Astrocyte of the hippocampus (primary cell): Measurements from ENCODE around the gene USHBP1.

Experiments used
- DNase-seq: peaks from one replicate; pipeline ENCODE4 v3.0.0; 2011; ENCODE audit warnings: low read depth, low spot score

The USHBP1 gene

DNA sequence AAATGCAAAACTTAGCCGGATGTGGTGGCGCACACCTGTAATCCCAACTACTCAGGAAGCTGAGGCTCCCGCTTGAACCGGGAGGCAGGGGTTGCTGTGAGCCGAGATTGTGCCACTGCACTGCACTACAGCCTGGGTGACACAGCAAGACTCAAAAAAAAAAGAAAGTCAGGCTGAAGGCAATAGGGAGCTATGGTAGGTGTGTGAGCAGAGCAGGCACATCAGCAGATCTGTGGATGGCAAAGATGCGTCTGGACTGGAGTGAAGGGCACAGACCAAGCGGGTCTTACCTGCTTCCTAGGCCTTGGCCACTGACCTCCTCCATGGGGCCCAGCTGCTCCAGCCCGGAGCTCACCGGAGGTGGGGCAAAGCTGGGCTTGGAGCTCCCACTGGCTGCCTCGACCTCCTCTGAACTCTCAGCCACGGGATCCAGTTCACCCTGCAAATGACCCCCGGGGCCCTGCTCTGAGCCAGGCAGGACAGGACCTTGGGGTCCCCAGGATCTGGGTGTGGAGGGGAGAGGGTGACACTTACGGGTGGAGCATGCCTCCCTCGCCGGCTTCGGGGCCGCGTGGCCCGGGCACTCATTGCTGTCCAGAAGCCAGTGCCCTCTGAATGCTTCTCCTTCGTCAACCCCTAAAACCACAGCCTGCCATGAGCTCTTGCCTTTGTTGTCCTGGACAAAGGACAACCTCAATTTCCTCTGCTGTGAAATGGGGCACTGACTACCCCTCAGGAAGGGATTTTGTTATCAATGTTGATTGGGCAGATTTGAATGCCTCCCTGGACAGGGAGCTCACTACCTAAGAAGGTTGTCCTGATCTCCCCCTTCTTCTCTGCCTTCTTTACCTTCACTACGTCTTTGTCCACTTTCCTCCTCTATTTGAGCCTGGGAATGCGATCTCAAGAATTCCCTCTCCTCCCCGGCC lies 569 bp downstream of the USHBP1 start:
- DNase-seq = no peak

DNA sequence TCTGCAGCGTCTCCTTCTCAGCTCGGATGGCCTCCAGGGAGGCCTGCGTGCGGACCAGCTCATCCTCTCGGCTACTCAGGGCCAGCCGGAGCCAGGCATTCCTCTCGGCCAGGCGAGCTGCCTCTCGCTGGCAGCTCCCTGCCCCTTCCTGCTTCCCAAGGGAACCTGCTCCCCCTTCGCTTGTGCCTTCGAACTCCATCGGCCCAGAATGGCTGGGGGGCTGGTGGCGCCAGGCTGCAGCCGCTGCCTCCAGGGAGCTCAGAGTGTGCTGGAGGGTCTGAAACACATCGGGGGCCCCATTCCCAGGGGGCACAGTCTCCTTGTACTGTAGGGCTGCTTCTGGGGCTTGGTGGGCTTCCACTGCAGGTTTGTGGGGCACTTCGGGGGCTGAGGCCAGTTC lies 2.0 kb downstream of the USHBP1 start:
- DNase-seq = no peak

DNA sequence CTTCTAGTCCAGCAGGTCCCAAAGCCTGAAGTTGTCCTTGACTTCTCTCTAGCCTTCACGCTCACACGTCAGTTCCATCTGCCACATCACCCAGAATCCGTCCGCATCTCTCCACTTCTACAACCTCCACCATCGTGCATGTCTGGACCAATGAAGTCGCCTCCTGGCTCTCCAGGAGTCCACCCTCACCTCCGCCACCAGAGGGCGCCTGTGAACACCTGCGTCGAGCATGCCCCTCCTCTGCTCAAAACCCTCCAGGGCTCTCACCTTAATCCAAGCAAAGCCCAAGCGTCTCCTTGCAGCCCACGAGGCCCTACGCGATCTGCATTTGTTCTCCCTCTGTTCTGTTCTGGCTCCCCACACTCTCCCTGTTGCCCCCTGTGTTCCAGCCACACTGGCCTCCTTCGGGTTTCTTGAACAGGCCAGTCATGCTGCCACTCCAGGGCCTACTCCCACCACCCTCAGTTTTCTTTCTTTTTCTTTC lies 3.7 kb downstream of the USHBP1 start:
- peak; percentile 72 for DNase-seq

DNA sequence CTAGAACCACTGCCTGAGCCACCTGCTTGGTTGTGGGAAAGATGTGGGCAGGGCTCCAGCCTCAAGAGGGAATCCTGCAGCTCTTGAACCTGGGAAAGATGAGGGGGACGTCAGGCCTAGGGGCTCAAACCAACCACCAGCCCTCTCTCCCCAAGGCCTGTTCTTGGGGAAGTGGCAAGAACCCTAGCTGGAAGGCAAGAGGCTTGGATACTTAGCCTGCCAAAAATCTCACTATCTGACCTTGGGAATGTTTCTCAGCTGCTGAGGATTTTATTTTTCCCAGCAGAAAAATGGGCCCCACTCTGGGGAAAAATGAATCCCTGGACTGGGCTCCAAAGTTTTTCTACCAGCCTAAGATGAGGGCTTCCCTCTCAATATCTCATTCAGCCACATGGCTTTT lies 4.6 kb downstream of the USHBP1 start:
- DNase-seq = no peak

DNA sequence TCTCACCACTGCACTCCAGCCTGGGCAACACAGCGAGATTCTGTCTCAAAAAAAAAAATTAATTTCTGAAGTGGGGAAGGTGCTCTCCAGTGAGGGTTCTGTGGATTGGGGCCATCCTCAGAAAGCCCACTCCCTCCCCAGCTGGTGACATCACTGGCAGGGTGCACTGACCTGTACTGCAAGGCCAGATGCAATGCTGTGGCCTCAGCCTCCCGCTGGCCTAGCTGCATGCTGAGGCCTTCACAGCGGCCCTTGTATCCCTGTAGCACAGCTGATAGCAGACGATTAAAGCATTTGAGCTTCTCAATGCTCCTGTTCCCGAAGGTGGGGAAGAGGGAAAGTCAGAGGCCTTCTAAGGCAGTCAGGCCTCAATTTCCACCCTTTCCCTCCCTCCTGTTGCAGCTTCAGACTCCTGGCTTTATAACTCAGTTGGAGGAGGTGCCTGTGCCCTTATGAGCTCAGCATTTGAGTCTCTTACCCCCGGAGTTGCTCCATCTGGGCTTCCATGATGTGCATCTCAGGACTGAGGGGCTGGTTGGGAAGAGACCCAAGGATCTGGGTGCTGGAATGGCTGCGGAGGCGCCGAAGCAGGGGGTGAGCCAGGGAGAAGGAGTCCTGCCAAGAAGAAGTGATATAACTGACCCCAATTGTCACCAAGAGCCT lies 5.3 kb downstream of the USHBP1 start:
- DNase-seq = peak; percentile 60

DNA sequence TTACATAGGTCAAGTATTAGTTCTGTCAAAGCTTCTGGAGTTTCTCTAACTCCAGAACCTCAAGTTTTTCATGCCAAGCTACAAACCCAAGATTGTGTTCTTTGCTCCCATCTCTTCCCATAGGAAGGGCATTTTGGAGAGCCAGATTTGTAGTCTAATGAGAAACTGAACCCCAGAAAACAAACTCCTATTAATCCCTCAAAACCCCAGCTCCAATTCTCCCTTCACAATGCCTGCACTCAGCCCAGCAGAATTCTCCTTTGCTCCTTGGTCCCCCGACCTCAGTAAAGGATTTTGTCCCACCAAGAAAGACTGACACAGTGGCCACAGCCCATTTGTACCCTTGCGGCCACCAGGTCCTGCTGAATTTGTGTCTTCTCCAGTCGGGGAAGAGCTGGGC lies 8.4 kb downstream of the USHBP1 start:
- DNase-seq = no peak

DNA sequence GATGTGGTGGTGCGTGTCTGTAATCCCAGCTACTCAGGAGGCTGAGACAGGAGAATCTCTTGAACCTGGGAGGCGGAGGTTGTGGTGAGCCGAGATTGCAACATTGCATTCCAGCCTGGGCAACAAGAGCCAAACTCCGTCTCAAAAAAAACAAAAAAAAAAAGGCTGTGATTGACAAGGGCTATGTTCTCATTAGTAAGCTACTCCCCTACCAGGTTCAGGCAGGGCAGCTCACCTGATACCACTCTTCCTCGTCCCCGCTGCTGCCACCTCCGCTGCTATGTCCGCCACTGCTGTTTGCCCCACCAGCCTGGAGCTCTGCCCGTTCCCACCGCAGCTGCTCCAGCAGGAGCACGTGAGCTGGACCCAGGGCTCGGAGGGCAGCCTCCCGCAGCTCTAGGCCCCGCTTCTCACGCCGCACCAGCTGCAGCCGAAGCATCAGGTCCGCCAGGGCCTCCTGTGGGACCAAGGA lies 9.4 kb downstream of the USHBP1 start:
- DNase-seq = peak; percentile 32

DNA sequence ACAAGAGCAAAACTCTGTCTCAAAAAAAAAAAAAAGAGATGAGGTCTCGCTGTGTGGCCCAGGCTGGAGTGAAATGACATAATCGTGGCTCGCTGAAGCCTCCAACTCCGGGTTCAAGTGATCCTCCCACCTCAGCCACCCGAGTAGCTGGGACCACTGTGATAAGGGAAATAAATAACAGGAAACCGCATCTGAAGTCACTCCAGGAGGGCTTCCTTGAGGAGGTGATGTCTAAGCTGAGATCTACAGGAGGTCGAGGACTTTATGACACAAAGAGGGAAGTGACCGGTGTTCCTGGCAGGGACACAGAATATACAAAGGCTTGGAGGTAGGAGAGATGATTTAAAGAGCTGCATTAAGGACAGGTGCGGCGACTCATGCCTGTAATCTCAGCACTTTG lies 9.9 kb downstream of the USHBP1 start:
- DNase-seq = no peak

DNA sequence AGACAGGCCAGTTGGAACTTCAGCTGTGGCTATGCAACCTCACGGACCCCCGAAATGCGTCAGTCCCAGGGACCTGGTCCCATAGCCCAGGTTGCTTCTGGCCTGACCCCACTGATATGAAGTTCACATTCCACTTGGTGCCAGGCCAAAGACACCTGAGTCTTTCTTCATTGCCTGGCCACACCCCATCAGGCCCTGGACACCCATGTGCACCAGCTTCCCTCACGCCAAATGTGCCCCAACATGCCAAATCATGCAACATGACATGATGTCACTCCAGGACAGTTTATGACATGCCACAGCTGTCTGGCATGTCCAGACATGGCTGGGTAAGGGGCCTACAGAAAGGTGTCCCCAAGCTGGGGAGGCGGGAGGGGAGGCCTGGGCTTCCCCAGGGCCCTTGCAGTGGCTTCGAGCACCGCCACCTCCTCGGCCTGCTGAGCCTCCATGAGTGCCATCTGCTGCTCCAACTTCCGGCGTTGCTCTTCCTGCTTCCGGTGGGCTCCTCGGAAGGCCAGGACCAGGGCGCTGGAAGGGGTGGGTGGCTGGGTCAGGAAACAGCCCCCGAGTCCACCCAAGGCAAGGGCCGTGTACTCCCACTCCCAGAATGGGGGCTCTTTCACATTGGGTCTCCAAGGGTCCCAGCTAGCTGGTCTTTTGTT lies 14.5 kb downstream of the USHBP1 start:
- no peak for DNase-seq

DNA sequence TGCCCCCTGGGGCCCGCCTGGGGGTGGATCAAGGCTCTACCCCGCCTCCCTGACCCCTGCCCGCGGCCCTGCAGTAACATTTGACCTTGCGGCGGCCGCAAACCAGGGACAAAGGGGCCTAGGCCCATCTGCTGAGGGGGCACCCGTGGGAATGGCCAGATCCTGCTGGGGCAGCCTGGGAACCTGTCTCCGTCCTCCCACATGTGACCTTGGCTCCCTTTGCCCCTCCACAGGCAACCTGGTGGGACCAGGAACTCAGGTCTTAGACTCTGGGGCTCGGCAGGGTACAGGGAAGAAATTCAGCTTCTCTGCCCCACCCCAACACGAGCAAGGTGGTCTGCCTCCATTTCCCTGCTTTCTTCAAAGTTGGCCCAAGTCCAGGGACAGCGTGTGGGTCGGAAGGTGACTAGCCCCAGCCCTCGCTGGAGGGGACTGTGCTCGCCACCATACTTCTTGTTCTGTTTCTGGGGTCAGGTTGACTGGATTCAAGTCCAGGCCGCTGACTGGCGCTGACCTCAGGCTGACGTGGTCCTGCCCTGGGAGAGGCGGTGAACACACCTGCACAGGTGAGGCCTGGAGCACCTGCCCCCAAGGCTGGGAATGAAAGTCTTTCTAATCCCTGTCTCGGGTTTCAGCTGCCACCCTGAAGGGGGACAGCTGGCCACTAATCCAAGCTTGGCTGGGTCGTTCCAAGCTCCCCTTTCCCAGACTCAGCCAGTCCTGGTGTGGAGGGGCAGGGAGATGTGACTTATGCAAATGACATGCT lies 16.4 kb downstream of the USHBP1 start:
- no peak for DNase-seq

DNA sequence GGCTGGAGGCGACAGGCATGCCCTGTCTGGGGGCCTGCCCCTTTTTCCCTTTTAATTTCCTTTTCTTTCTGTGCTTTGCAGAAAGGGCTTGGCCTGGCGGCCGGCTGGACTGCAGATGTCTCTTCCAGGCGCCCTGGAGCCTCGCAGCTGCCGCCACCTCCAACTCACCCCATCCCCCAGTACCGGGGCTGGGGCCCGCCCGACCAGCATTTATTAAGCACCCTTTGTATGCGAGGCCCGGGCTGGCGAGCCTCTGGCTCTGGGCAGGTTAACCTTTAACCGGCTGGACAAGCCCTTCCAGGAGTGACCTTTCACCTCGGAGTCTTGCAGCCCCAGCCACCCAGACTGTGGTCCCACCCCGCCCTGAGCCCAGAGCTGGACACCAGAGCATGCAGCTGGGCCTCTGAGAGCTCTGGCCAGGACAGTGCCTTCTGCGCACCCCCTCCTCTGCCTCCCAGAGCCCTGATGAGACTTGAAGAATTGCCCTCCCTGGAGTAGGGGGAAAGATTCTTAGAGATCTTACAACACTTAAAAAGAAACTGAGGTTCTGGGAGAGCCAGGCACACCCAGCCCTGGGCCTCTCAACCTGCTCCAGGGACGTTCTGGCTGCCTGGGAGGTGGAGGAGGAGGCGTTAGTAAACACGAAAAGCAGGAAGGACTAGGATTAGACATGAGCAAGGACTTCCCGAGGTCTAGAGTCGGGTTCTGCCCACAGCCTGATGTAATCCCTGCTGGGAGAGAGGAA lies 17.7 kb downstream of the USHBP1 start:
- no peak for DNase-seq

DNA sequence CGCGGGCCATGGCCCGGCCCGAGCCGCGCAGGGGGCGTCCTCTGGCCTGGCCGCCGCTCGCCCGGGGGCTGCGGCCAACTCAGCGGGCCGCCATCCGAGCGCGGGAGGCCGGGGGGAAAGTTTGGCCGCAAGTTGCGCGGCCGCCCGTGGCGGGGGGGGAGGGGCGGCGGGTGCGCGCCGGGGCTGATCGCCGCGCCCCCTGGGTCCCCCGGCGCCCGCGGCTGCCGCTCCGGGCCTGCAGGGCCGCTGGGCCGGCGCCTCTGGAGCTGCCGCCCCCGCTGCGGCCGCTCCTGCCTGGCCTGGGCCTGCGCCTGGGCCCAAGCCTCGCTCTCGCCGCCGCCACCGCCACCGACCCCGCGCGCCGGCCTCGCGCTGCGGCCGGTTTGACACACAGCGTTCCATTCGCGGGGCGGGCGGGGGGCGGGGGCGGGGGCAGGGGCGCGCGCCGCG lies 19.0 kb downstream of the USHBP1 start, which contains the start of gene NR2F6:
NR2F6 (minus strand) TSS at position 385 of the 450 bp plus-strand sequence. CDS start 699 bp downstream, outside the sequence.
- no peak for DNase-seq

DNA sequence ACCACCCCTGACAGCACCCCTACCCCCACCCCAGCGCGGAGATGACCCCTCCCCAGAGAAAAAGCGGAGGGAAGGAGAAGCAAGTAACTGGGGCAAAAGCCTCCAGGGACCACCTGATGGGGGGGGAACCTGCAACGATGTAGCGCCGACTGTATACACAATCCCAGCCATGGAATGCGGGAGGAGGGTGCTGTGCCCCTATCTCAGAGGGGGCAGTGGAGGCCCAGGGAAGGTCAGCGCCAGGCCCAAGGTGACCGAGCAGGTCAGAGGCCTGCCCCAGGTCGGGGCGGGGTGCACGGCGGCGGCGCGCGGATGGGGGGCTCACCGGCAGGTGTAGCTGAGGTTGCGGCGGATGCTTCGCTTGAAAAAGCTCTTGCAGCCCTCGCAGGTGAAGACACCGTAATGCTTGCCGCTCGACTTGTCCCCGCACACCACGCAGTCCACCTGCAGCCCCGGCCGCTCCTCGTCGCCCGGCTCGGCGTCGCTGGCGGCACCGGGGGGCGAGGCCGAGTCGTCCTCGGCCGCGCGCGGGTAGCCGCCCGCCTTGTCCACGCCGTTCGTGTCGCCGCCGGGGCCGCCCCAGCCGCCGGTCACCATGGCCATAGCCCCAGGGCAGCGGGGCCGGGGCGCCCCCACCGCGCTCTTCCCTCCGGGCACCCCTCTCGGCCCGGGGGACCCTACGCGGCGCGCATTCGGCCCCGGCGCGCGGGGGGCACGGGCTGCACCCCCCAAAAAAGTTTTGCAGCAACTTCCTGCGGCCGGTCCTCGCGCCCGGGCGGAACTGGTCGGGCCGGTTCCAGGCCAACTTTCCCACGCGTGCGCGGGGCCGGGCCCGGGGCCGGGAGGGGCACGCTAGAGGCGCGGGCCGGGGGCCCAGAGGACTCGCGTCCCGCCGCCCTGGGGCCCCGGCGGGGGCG lies 19.7 kb downstream of the USHBP1 start:
- peak; percentile 32 for DNase-seq

DNA sequence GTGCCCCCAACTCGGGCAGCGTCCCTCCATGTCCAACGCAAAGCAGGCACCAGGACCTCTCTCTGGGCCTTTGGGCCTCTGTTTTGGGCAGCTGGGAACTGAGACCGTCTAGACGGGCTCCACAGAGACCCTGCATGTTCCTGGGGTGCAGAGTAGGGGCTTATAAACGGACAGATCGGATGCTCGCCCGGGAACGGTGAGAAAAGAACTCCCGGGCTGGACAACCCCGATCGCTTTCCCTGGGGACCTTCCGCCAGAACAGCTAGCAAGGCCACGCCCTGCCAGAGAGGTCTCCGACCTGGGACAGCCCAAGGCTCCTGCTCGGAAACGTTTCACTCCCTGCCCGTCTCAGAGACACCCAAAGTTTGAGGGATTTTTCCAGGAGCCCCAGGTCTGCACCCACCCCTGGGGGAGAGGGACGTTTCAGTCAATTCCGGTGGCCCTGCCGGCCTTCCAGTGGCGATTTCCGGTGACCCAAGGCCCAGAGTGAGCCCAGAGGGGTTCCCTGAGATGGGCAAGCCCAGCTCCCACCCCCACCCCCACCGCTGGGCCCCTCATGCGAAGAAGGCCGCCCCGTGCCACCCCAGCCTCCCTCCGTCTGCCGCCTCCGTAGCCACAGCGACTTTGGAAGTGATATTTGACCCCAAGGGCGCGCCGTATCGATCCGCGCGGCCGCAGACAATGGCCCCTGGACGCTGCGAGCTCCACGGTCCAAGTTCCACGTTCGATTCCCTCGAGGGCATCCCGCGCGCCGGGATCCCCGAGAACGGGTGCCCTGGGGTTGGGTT lies 20.5 kb downstream of the USHBP1 start:
- peak; percentile 58 for DNase-seq

DNA sequence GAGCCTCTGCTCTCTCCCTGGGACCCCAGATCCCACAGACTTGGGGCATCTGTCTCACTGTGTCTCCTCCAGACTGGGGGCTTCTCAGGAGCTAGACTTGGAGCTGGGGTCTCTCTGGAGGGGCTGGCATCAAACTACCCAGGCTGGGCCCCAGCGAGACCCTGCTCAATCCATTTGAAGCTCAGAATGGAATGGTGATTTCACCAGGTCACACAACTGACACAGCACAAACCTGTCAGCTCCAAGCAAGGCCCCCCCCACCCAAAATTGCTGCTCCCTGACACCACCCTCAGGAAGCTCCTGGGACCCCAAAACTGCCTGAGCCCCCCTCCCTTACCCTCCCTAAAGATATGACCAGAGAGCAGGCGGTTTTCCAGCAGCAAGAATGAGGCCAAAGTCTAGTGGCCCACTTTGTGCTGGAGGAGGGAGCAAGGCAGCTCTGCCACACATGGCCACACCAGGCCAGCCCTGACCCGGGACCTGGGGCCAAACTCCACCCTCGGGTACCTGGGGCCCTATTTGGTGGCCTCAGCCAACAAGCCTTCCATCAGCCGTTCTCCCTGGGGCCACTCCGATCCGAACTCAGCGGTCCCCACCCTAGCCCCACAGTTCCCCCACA lies 21.2 kb downstream of the USHBP1 start:
- DNase-seq = no peak

DNA sequence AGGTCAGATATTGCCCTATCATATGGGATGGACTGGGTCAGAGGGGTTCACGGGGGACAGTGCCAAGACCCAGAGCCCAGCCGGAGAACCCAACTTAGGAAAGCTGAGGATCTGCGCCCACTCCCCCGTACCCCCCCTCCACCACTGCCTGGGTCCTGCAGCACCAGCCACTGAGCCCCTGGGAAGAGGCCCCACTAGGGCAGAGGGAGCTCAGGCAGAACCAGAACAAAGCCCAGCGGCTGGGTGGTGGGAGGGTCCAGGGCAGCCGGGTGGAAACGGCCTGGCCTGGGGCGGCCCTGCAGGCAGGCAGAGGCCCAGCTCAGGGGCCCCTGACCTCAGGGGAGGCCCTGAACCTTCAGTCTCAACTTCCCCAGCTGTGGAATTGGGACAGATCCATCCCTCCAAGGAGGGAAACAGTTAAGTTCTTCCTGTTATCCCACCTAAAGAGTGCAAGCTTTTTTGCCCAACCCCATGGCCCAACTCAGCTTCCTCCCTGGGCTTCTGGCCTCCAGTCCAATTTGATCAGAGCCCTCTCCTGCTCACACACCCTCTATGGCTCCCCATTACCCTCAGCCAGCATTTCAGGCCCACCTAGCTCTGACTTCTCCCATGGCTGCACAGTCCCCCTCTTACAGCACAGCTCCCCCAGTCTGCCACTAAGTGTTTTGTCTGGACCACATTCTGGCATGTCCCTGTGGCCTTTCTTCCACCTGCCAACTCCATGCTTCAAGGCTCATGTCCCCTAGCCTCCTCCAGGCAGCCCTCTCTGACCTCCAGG lies 21.9 kb downstream of the USHBP1 start:
- no peak for DNase-seq

DNA sequence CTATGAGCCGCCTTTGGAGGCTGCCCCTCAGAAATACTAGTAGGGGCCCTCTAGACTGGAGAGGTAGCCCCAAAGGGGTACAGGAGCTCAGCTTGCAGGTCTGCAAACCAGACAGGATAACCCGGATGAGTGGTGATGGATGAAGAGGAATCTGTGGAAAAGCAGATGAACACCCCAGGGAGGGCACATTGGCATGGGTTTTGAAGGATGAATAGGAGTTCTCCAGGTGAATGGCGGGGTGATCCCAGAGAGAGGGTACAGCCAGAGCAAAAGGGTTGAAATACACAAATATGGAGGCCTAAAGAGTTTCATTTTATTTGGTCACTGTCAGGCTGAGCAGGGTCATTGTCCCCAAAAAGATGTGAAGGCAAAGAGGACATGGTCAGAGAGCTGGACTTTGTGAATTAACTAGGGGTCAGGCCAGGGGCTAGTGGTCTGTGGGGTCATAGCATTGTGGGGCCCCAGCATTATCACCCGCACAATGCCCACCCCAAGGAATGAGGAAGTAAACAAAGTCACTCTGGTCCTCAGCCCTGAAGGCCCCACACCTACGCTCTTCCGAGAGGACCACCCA lies 23.6 kb downstream of the USHBP1 start:
- DNase-seq = no peak
